ENCODE results near the gene ZNF791. TPM values are rescaled to one million over a fixed set of nuclear protein-coding genes. Genes with fewer than 3 reads are reported as not detected.

ZNF791 gene
- total and polyA plus RNA-seq, 9 donors = 13.6 to 44.3 (median 34.0) TPM

GRCh38 chr19:12574036-12574435 lies 36.7 kb upstream of the ZNF791 start:
- intact Hi-C loops (cut with DNase I) = loop anchor here in 1 of 4 donors (10.0 kb wide), 1 partner anchor 101 kb away; no protein-coding TSS in a partner anchor
- Histone ChIP-seq H3K27me3 (no peaks in the 10 kb centered on the region), H3K9me3 (no peaks in the 10 kb centered on the region), H3K4me1 (ENCODE audit: insufficient read depth) (no peaks in the 10 kb centered on the region), H3K36me3 (no peaks in the 10 kb centered on the region), H3K4me3 (no peak overlapping the region), H3K27ac (no peak overlapping the region)
- TF ChIP-seq POLR2A (IDR thresholded peaks at IDR 0.05) = no peak
- no peak for TF ChIP-seq EP300 (IDR thresholded peaks at IDR 0.05)
- TF ChIP-seq, protein P1, sequence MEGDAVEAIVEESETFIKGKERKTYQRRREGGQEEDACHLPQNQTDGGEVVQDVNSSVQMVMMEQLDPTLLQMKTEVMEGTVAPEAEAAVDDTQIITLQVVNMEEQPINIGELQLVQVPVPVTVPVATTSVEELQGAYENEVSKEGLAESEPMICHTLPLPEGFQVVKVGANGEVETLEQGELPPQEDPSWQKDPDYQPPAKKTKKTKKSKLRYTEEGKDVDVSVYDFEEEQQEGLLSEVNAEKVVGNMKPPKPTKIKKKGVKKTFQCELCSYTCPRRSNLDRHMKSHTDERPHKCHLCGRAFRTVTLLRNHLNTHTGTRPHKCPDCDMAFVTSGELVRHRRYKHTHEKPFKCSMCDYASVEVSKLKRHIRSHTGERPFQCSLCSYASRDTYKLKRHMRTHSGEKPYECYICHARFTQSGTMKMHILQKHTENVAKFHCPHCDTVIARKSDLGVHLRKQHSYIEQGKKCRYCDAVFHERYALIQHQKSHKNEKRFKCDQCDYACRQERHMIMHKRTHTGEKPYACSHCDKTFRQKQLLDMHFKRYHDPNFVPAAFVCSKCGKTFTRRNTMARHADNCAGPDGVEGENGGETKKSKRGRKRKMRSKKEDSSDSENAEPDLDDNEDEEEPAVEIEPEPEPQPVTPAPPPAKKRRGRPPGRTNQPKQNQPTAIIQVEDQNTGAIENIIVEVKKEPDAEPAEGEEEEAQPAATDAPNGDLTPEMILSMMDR (IDR thresholded peaks at IDR 0.05) = no peak
- peak in 1 of 5 donors; percentile 1 for DNase-seq
- 73 to 81% (median 76%) methylated on average over 7 of the region's 7 CpGs for WGBS, 3 donors

DNA sequence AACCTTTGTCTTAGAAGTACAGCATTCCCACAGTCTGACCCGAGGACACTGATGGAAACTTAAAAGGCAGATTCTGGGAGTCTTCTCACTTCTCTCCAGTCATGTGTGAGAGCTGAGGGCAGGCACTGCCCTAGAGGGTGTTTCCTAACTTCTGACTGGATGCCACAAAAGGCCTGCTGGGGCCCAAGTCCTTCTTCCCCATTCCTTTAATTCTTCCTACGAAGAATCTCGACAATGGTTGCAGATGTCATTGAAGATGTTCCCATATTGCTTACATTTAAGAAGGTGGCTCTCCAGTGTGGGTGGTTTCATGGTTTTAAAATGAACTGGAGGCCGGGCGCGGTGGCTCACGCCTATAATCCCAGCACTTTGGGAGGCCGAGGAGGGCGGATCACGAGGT lies 32.1 kb upstream of the ZNF791 start:
- no peak for TF ChIP-seq EP300 (IDR thresholded peaks at IDR 0.05)
- TF ChIP-seq, protein P1 (IDR thresholded peaks at IDR 0.05) = no peak
- no peak for TF ChIP-seq POLR2A (IDR thresholded peaks at IDR 0.05)
- Histone ChIP-seq H3K4me1 (ENCODE audit: insufficient read depth) (no peaks in the 10 kb centered on the region), H3K27me3 (no peaks in the 10 kb centered on the region), H3K4me3 (no peak overlapping the region), H3K9me3 (peaks cover 0 to 14% of the 10 kb centered on the region in 2 donors), H3K27ac (no peak overlapping the region), H3K36me3 (no peaks in the 10 kb centered on the region)
- WGBS, 3 donors = 95 to 97% (median 96%) methylated on average over 10 of the region's 10 CpGs
- DNase-seq = peak in 1 of 5 donors; percentile 8
- intact Hi-C loops (cut with DNase I) = loop anchor here in 1 of 4 donors (10.0 kb wide), 1 partner anchor 96 kb away; no protein-coding TSS in a partner anchor

- H3K36me3 ChIP-seq = no peaks in the 10 kb centered on the region
- H3K27ac ChIP-seq = no peak overlapping the region
- intact Hi-C loops (cut with DNase I) = no loop called here
- TF ChIP-seq EP300 (IDR thresholded peaks at IDR 0.05) (no peak), POLR2A (IDR thresholded peaks at IDR 0.05) (no peak)
- TF ChIP-seq, protein P1 (IDR thresholded peaks at IDR 0.05) = no peak
- no peak overlapping the region for H3K4me3 ChIP-seq
- DNase-seq = no peak
- peaks cover 0 to 14% of the 10 kb centered on the region in 2 donors for H3K9me3 ChIP-seq
- WGBS, 3 donors = 35 to 58% (median 35%) methylated on average over 11 of the region's 11 CpGs
- no peaks in the 10 kb centered on the region for H3K4me1 ChIP-seq (ENCODE audit: insufficient read depth)
- H3K27me3 ChIP-seq = no peaks in the 10 kb centered on the region
Measured at GRCh38 chr19:12580180-12580694, 30.5 kb upstream of the ZNF791 start.

DNA sequence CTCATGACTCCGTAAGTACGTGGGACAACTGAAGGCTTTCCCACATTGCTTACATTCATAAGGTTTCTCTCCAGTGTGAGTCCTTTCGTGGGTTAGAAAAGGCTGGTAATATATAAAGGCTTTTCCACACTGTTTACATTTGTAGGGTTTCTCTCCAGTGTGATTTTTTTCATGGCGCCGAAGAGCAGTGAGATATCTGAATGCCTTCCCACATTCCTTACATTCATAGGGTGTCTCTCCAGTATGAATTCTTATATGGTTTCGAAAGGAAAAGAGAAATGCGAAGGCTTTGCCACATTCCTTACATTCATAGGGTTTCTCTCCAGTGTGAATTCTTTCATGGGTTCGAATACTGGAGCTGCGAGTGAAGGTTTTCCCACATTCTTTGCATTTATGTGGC lies 29.6 kb upstream of the ZNF791 start:
- intact Hi-C loops (cut with DNase I) = no loop called here
- 86 to 98% (median 97%) methylated on average over 9 of the region's 9 CpGs for WGBS, 3 donors
- Histone ChIP-seq H3K27me3 (no peaks in the 10 kb centered on the region), H3K4me3 (no peak overlapping the region), H3K4me1 (ENCODE audit: insufficient read depth) (no peaks in the 10 kb centered on the region), H3K27ac (no peak overlapping the region), H3K36me3 (no peaks in the 10 kb centered on the region), H3K9me3 (peaks cover 0 to 14% of the 10 kb centered on the region in 2 donors)
- no peak for DNase-seq
- TF ChIP-seq EP300 (IDR thresholded peaks at IDR 0.05) (no peak), POLR2A (IDR thresholded peaks at IDR 0.05) (no peak)
- TF ChIP-seq, protein P1 (IDR thresholded peaks at IDR 0.05) = no peak
